ENCODE measurements around the gene WDR31.
"Not testable (repeated sequence)": the region's sequence is repeated elsewhere in the genome, so short reads cannot be mapped to it uniquely, and the experiment has no call there.

Gene WDR31

GRCh38 chr9:113340011-113340699 lies at the start of gene WDR31:
WDR31 (minus strand) TSS chr9:113340275; CDS start chr9:113332022, 8,253 bp downstream.
- peak; percentile 13 to 89 (median 82) for DNase-seq

DNA sequence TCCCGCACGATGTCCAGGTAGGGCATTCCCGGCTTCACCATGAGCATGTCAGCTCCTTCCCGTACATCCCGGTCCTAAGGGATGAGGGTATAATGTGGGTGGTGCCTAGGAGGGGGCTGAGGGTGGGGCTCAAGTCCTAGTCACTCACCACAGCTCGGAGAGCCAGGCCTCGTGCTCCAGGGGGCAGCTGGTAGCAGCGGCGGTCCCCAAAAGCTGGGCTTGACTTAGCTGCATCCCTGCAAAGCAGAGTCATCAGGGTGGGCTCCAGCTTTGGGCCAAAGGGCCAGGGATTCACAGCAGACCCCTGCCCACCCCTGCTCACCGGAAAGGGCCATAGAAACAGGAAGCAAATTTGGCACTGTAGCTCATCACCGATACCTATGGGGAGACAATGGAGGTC lies 49.4 kb upstream of the WDR31 start:
- no peak for DNase-seq

GRCh38 chr9:113388833-113389232 lies 48.8 kb upstream of the WDR31 start:
- no peak for DNase-seq

DNA sequence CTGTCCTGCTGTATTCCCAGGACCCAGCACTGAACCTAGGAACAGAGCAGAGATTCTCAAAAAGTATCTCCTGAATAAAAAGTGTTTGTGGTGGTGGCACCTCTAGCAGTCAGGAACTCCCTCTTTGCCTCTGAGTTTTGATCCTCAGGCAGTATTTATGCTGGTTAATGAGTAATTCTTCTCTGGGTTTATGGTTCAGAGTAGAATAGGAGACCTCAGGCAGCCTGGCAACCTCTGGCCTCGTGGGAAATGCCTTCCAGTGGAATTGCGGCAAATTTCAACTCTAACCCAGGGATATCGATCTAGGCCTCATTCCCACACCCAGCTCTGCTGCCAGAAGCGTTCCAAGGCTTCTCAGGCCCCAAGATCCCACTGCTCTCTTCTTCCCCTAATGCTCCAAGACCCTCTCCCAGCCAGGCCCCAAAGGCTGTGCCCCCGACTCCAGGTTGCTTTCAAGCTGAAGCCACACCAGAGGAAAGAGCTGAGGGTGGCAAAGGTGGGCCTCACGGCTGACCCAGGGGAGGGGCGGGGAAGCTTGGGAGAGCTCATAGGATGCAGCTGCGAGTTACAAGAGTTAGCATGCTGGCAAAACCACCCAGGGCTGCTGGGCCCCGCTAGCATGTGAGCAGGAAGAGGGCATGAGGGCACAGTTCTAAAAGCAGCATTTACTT lies 47.6 kb upstream of the WDR31 start:
- DNase-seq: no peak

- DNase-seq: no peak
These were observed 46.7 kb upstream of the WDR31 start for GRCh38 chr9:113386571-113387393.

- DNase-seq: no peak
These were observed 41.9 kb upstream of the WDR31 start for GRCh38 chr9:113381909-113382411.

DNA sequence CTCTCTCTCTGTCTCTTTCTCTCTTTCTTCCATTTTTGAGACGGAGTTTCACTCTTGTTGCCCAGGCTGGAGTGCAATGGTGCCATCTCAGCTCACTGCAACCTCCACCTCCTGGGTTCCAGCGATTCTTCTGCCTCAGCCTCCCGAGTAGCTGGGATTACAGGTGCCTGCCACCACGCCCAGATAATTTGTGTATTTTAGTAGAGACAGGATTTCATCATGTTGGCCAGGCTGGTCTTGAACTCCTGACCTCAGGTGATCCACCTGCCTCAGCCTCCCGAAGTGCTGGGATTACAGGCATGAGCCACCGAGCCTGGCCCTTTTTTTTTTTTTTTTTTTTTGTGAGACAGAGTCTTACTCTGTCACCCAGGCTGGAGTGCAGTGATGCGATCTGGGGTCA lies 41.4 kb upstream of the WDR31 start:
- DNase-seq: not testable (repeated sequence)

- DNase-seq: no peak
These were observed 40.8 kb upstream of the WDR31 start for GRCh38 chr9:113380869-113381378.

- DNase-seq: not testable (repeated sequence)
These were observed 39.7 kb upstream of the WDR31 start for GRCh38 chr9:113379829-113380210.

DNA sequence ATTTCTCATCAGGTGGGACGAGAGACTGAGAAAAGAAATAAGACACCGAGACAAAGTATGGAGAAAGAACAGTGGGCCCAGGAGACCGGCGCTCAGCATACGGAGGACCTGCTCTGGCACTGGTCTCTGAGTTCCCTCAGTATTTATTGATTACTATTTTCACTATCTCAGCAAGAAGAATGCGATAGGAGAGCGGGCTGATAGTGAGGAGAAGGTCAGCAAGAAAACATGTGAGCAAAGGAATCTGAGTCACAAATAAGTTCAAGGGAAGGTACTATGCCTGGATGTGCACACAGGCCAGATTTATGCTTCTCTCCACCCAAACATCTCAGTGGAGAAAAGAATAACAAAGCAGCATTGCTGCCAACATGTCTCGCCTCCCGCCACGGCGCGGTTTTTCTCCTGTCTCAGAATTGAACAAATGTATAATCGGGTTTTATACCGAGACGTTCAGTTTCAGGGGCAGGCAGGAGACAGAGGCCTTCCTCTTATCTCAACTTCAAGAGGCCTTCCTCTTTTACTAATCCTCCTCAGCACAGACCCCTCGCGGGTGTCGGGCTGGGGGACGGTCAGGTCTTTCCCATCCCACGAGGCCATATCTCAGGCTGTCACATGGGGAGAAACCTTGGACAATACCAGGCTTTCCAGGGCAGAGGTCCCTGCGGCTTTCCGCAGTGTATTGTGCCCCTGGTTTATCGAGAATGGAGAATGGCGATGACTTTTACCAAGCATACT lies 39.2 kb upstream of the WDR31 start:
- DNase-seq: not testable (repeated sequence)

- DNase-seq: peak in 13 of 14 donors; percentile 17 to 81 (median 59)
These were observed 36.8 kb upstream of the WDR31 start, which contains the start of gene HDHD3 for GRCh38 chr9:113376634-113377567. HDHD3 (minus strand) TSS chr9:113376986; CDS start chr9:113374354, 2,632 bp downstream.

GRCh38 chr9:113375057-113376023 lies 35.3 kb upstream of the WDR31 start:
- DNase-seq: no peak

DNA sequence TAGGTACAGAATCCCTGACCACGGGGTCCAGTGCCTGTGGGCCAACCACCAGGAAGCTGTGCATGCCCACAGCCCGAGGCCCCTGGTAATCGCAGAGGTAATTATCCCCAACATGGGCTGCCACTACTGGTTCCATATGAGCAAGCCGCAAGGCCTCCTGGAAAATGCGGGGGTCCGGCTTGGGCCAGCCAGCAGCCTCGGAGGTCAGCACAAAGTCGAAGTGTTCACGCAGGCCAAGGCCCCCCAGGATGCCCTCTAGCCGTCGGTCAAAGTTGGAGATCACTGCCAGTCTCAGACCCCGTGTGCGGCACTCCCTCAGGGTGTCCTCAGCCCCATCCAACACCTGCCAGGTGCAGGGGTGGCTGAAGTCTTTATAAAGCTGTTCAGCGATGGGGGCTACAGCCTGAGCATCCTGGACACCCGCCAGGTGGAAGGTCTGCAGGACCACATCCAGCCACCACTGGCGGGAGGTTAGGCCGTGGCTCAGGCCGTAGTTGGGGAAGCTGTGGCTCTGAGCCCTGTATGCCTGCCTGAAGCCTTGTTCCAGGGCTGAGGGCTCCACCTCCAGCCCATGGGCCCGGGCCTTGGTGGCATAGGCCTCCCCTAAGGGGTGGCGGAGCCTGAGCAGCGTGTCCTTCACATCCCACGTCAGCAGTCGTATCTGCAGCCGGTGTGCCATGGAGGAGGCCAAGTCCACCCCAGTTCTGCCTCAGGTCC lies 33.8 kb upstream of the WDR31 start:
- no peak for DNase-seq

GRCh38 chr9:113373256-113373655 lies 33.2 kb upstream of the WDR31 start:
- no peak for DNase-seq

DNA sequence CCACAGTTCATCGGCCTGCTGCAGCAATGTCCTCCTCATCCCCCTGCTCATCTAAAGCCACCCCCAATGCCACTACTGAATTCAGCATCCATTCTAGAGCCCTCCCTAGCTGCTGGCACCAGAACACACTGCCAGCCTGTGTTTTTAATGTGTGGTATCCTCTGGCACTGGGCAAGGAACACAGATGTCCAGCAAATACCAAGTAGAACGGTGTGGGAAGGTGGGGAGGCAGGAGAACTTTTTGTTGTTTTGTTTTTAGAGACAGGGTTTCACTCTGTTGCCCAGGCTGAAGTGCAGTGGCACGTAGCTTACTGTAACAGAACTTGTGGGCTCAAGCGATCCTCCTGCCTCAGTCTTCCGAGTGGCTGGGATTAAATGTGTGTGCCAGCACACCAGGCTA lies 32.0 kb upstream of the WDR31 start:
- DNase-seq: no peak

- no peak for DNase-seq
These were observed 30.8 kb upstream of the WDR31 start for GRCh38 chr9:113370806-113371325.

GRCh38 chr9:113369855-113370140 lies 29.7 kb upstream of the WDR31 start:
- DNase-seq: no peak

DNA sequence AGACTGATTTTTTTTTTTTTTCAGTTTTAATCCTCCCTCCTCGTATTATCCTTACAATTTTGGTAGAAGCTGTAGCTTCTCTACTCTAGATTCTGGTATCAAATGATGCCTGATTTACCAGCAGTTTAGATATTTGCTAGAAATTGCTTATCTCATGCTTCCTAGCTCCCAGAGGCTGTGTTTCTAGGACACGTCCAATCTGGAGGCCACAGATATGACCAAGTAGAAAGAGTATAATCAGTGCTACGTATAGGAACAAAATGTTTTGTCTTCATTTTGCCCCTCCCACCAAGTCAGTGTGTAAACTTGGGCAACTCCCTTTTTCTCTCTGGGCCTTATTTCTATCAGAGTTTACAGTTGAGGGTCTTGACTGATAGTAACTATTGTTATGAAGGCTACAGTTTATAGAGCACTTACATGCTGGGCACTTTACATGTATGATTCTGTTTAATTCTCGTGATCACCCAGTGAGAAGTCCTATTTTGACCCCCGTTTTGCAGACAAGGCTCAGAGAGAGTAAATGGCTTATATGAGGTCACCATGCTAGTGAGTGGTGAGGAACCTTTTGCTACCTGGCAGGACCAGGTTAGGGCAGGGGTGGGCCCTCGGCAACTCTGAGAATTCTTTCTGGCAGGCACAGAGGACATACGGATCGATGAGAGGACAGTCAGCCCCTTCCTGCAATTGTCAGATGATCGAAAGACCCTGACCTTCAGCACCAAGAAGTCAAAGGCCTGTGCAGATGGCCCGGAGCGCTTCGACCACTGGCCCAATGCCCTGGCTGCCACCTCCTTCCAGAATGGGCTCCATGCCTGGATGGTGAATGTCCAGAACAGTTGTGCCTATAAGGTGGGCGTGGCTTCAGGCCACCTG lies 29.1 kb upstream of the WDR31 start:
- no peak for DNase-seq
